Fibroblast of lung (primary cell): Measurements from ENCODE around the gene RABEP1.

ENCODE experiments used
- EZH2 ChIP-seq: IDR thresholded peaks from 2 replicates; pipeline ENCODE4 v1.5.1; 2012; ENCODE audit warnings: low read length, control low read depth, mild to moderate bottlenecking; ENCODE audit errors: missing control alignments
- TF ChIP-seq, protein P1 (sequence below), 2 donors: IDR thresholded peaks in 1 of 2; conservative IDR thresholded peaks in 1 of 2; 1 replicate in 1 of 2; 2 replicates in 1 of 2; pipeline ENCODE4 v1.5.1; 2011 to 2012; ENCODE audit warnings: low read length in 2 of 2, control low read depth in 1 of 2, inconsistent platforms in 1 of 2, low read depth in 1 of 2, mild to moderate bottlenecking in 1 of 2

DNA sequence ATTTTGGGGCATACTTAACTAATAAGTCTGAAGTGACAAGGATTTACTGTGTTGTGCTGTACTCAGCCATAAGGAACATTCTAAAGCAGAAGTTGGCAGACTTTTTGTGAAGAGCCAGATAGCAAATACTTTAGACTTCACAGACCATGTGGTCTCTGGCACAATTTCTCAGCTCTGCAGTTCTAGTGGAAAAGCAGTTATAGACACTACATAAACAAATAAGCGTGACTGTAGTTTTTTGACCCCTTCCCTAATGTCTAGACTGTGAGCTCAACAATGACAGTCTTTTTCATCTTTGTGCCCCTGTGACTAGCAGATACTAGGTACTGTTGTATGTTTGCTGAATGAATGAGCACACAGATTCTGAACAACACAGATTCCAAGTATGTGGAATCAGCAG is 142.8 kb downstream of the RABEP1 start:
- TF ChIP-seq, protein P1, sequence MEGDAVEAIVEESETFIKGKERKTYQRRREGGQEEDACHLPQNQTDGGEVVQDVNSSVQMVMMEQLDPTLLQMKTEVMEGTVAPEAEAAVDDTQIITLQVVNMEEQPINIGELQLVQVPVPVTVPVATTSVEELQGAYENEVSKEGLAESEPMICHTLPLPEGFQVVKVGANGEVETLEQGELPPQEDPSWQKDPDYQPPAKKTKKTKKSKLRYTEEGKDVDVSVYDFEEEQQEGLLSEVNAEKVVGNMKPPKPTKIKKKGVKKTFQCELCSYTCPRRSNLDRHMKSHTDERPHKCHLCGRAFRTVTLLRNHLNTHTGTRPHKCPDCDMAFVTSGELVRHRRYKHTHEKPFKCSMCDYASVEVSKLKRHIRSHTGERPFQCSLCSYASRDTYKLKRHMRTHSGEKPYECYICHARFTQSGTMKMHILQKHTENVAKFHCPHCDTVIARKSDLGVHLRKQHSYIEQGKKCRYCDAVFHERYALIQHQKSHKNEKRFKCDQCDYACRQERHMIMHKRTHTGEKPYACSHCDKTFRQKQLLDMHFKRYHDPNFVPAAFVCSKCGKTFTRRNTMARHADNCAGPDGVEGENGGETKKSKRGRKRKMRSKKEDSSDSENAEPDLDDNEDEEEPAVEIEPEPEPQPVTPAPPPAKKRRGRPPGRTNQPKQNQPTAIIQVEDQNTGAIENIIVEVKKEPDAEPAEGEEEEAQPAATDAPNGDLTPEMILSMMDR (conservative IDR thresholded peaks at IDR 0.05 in 1 of 2, IDR thresholded peaks at IDR 0.05 in 1 of 2; ENCODE audit: low read depth in 1 of 2, low read length in 2 of 2): no peak
- no peak for TF ChIP-seq EZH2
